ENCODE measurements around the gene AIMP2. TPM values are rescaled to one million over a fixed set of nuclear protein-coding genes. Genes with fewer than 3 reads are reported as not detected.

Gene AIMP2
- total RNA-seq: 64.0 and 75.8 TPM in 2 replicates

DNA sequence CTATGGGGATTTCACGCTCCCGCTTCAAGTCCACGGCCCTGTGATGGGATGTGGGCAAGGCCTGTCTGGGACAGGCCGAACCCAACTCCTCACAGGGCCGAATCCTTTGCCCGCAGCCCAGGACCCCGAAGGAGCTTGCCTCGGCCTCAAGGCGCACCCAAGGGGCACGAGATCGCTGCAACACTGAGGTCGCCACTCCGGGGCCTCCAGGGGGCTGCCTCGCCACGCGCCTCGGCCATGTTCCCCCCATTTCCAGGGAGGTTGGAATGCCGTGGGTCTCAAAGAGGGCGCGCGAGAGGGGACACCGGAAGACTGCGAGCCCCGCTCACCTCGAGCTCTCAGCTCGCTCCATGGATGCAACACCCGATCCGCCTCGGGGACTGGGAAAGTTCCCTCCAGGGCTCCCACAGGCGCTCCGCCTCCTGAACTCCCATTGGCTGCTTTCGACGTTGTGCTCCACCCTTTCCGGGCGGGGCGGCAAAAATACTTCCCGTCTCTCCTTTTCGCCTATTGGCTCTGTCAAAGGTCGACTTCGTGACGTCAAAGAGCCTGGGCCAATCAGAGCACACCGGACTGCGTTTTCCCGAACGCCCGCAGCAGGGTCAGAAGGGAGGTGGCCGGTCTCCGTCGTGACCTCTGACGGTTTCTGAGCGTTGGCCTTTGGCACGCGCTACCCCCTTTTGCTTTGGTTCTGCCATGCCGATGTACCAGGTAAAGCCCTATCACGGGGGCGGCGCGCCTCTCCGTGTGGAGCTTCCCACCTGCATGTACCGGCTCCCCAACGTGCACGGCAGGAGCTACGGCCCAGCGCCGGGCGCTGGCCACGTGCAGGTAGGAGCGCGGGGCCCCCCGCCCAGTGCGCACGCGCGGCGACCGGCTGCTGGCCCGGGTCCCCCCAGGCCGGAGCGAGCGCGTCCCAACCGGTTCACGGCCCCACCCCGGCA lies at the start of gene AIMP2, which contains the start of gene PMS2:
AIMP2 (plus strand) TSS at position 605 of the 944 bp plus-strand sequence; CDS start at position 697, 92 bp downstream.
PMS2 (minus strand) TSS at position 382 of the 944 bp plus-strand sequence; CDS start at position 352, 30 bp downstream.

DNA sequence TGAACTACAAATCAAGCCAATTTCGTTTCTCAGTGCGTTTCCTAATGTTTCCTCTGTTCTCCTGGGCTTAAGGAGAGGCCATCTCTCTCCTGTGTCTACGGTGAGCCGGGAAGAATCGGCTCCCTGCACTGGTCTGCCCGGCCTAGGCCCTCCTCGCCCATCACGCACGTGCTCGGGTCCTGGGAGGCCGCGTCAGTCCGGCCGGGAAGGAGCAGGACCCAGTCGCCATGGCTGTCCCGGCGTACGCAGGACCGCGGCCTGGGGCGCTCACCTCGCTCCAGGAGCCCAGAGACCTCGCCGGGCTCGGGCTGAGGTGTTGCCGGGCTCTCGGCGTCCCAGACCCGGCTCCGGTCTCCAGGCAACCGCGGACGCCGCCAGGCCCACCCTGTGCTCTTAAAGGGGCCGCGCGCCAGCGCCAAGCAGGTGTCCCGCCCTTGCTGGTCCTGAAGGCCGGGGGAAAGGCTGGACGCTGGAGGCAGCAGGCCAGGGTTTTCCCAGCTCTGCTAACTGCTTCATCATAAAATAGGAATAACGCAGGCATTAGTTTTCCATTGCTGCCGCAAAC lies 38.6 kb upstream of the AIMP2 start, which contains the start of gene RSPH10B:
RSPH10B (minus strand) TSS at position 343 of the 565 bp plus-strand sequence. CDS start 3,573 bp downstream, outside the sequence.

GRCh38 chr7:6030988-6031387 lies 21.9 kb downstream of the AIMP2 start, which contains the start of gene ANKRD61:
ANKRD61 (plus strand) TSS chr7:6031376; CDS start chr7:6031376, 0 bp downstream.

Small RNA genes lying within 50 kb of the gene (small RNA-seq; reads per million reads assigned to genes)
- gene RF00019 (not detected), gene RNU6-218P (not detected), gene SNORA80D (11.7 reads per million, percentile 96 among the genes with 10 or more reads in this experiment)

Other genes starting within 250 kb of the AIMP2 start
- 53.2 and 54.2 TPM in 2 replicates for gene RNF216, start 227.6 kb upstream of the AIMP2 start, total RNA-seq
- gene OCM, start 128.5 kb upstream of the AIMP2 start, total RNA-seq: not detected in 2 replicates
- gene CCZ1, start 110.5 kb upstream of the AIMP2 start, total RNA-seq: 78.1 and 116 TPM in 2 replicates
- 0.98 TPM in 1 of 2 replicates, not detected in the other for gene RSPH10B, start 38.6 kb upstream of the AIMP2 start, total RNA-seq
- gene PMS2, start 223 bp upstream of the AIMP2 start, total RNA-seq: 13.4 and 17.6 TPM in 2 replicates
- not detected in 2 replicates for gene ANKRD61, start 22.1 kb downstream of the AIMP2 start, total RNA-seq
- 125 and 146 TPM in 2 replicates for gene EIF2AK1, start 49.9 kb downstream of the AIMP2 start, total RNA-seq
- gene USP42, start 95.7 kb downstream of the AIMP2 start, total RNA-seq: 10.1 and 11.1 TPM in 2 replicates